Ishikawa (cell line): ENCODE results near the gene ZXDC.

Source experiments
- CEBPB ChIP-seq: IDR thresholded peaks from 2 replicates; pipeline ENCODE4 v1.6.1; 2012
- CREB1 ChIP-seq: IDR thresholded peaks from 2 replicates; pipeline ENCODE4 v1.6.1; 2012; ENCODE audit warnings: low read depth
- EGR1 ChIP-seq: IDR thresholded peaks from 2 replicates; pipeline ENCODE4 v1.6.1; 2012
- EP300 ChIP-seq: IDR thresholded peaks from 2 replicates; pipeline ENCODE4 v1.6.1; 2012; ENCODE audit warnings: borderline replicate concordance
- FOXM1 ChIP-seq: IDR thresholded peaks from 2 replicates; pipeline ENCODE4 v1.6.1; 2012; ENCODE audit warnings: low read depth, borderline replicate concordance
- MAX ChIP-seq: IDR thresholded peaks from 2 replicates; pipeline ENCODE4 v1.6.1; 2012
- NFIC ChIP-seq: IDR thresholded peaks from 2 replicates; pipeline ENCODE4 v1.6.1; 2012
- RAD21 ChIP-seq: IDR thresholded peaks from 2 replicates; pipeline ENCODE4 v1.6.1; 2012; ENCODE audit warnings: low read depth
- REST ChIP-seq: IDR thresholded peaks from 2 replicates; pipeline ENCODE4 v1.6.1; 2012; ENCODE audit warnings: low read depth, mild to moderate bottlenecking
- TAF1 ChIP-seq: IDR thresholded peaks from 2 replicates; pipeline ENCODE4 v1.6.1; 2012; ENCODE audit warnings: low read depth, mild to moderate bottlenecking
- TCF12 ChIP-seq: IDR thresholded peaks from 2 replicates; pipeline ENCODE4 v1.6.1; 2012; ENCODE audit warnings: low read depth
- TEAD4 ChIP-seq: IDR thresholded peaks from 2 replicates; pipeline ENCODE4 v1.6.1; 2012
- USF1 ChIP-seq: IDR thresholded peaks from 2 replicates; pipeline ENCODE4 v1.6.1; 2012
- YY1 ChIP-seq: IDR thresholded peaks from 2 replicates; pipeline ENCODE4 v1.6.1; 2012; ENCODE audit warnings: low read depth
- ZBTB7A ChIP-seq: IDR thresholded peaks from 2 replicates; pipeline ENCODE4 v1.6.1; 2012; ENCODE audit warnings: low read depth

ZXDC gene

GRCh38 chr3:126433105-126433430, 42.6 kb downstream of the ZXDC start:
- TF ChIP-seq TAF1 (no peak), EGR1 (no peak), CEBPB (no peak), CREB1 (no peak), ZBTB7A (no peak), TEAD4 (no peak), REST (no peak)

GRCh38 chr3:126432361-126433104, 43.2 kb downstream of the ZXDC start:
- no peak for TF ChIP-seq REST
- TF ChIP-seq EP300 = no peak
- no peak for TF ChIP-seq TEAD4
- no peak for TF ChIP-seq CREB1
- TF ChIP-seq MAX = no peak
- no peak for TF ChIP-seq FOXM1
- no peak for TF ChIP-seq RAD21
- TF ChIP-seq YY1 = no peak
- no peak for TF ChIP-seq CEBPB
- no peak for TF ChIP-seq EGR1
- TF ChIP-seq TCF12 = no peak
- TF ChIP-seq USF1 = no peak
- no peak for TF ChIP-seq TAF1
- TF ChIP-seq NFIC = no peak
- no peak for TF ChIP-seq ZBTB7A

- TF ChIP-seq EP300 (no peak), CREB1 (no peak), MAX (no peak), USF1 (no peak), NFIC (no peak), ZBTB7A (no peak), YY1 (no peak), RAD21 (no peak), CEBPB (no peak), REST (no peak), TCF12 (no peak), FOXM1 (no peak), TAF1 (no peak), TEAD4 (no peak), EGR1 (no peak)
These were observed 44.6 kb downstream of the ZXDC start for GRCh38 chr3:126431103-126431534.

- TF ChIP-seq REST (no peak), RAD21 (no peak), MAX (no peak), EGR1 (no peak), USF1 (no peak), NFIC (no peak), EP300 (no peak), CREB1 (no peak), TCF12 (no peak), TEAD4 (no peak), TAF1 (no peak)
These were observed 50.9 kb downstream of the ZXDC start for GRCh38 chr3:126424751-126425150.
